Left cardiac atrium (tissue), 4 donors: ENCODE measurements around the gene FARP2. TPM values are rescaled to one million over a fixed set of nuclear protein-coding genes. Genes with fewer than 3 reads are reported as not detected.
"Not testable (repeated sequence)": the region's sequence is repeated elsewhere in the genome, so short reads cannot be mapped to it uniquely, and the experiment has no call there.

Experiments used
- ATAC-seq, 2 donors: fragments of 200-7000 bp; cut with Tn5 transposase; one replicate each; pipeline ENCODE4 v1.9.1; 2020; ENCODE audit warnings: mild to moderate bottlenecking in 2 of 2, moderate library complexity in 2 of 2
- DNase-seq: peaks from one replicate; pipeline ENCODE4 v3.0.0-alpha.2; 2020
- intact Hi-C, 2 donors: fragments of 100-400 bp; cut with DNase I; formaldehyde crosslinking; loops; one replicate each; pipeline versions ENCODE4 v1.14.1 to v1.15.1; 2022 to 2023
- total RNA-seq, 2 donors: library from RNA; stranded (reverse); fragmentation: NEBNext Ultra II Directional; extraction: Animal tissue kit (Norgen Biotek cat#: 25700); gene quantifications; one replicate each; pipeline ENCODE4 v1.2.1, GENCODE V29; 2021
- donor health status: DM: no; HTN: yes; CAD: no.
- donor health status: DM: no; HTN: yes; CAD: no; lungs with severe emphysema.
- donor health status: DM: yes; HTN: yes; CAD: no.
- donor health status: Dilated cardiomyopathy.

The FARP2 gene
- total RNA-seq, 2 donors from 2014 or later = 18.1 to 28.3 TPM

- ATAC-seq (peak in 1 of 2 donors; percentile 44), DNase-seq (no peak)
- intact Hi-C loops = no loop called here
These were observed 36.0 kb downstream of the FARP2 start for GRCh38 chr2:241391892-241392665.

GRCh38 chr2:241392753-241393152 is 36.7 kb downstream of the FARP2 start:
- DNase-seq, ATAC-seq, intact Hi-C loops: not testable (repeated sequence)

- ATAC-seq (no peak), DNase-seq (no peak)
- intact Hi-C loops = no loop called here
These were observed 37.6 kb downstream of the FARP2 start for GRCh38 chr2:241393524-241394196.

- DNase-seq, intact Hi-C loops, ATAC-seq: not testable (repeated sequence)
These were observed 40.7 kb downstream of the FARP2 start for GRCh38 chr2:241396809-241397208.

- intact Hi-C loops = no loop called here
- DNase-seq (no peak), ATAC-seq (no peak)
These were observed 44.1 kb downstream of the FARP2 start for GRCh38 chr2:241399941-241400922.

GRCh38 chr2:241408849-241409248 is 52.8 kb downstream of the FARP2 start:
- intact Hi-C loops = no loop called here
- DNase-seq (no peak), ATAC-seq (no peak)

GRCh38 chr2:241410739-241411176 is 54.7 kb downstream of the FARP2 start:
- intact Hi-C loops = no loop called here
- ATAC-seq = peak in 1 of 2 donors; percentile 29
- no peak for DNase-seq

- ATAC-seq (peak in 1 of 2 donors; percentile 32), DNase-seq (no peak)
- intact Hi-C loops = no loop called here
These were observed 56.1 kb downstream of the FARP2 start for GRCh38 chr2:241412144-241412543.

- ATAC-seq, intact Hi-C loops, DNase-seq: not testable (repeated sequence)
These were observed 57.4 kb downstream of the FARP2 start for GRCh38 chr2:241413501-241413900.

GRCh38 chr2:241413929-241414580 is 58.0 kb downstream of the FARP2 start:
- DNase-seq (no peak), ATAC-seq (no peak)
- intact Hi-C loops = no loop called here

GRCh38 chr2:241415196-241415595 is 59.1 kb downstream of the FARP2 start:
- no peak for ATAC-seq
- no peak for DNase-seq
- intact Hi-C loops = no loop called here

GRCh38 chr2:241417626-241418025 is 61.5 kb downstream of the FARP2 start:
- intact Hi-C loops = no loop called here
- ATAC-seq (no peak), DNase-seq (no peak)

- ATAC-seq (no peak), DNase-seq (no peak)
- intact Hi-C loops = no loop called here
These were observed 65.2 kb downstream of the FARP2 start for GRCh38 chr2:241421330-241421729.

- ATAC-seq, DNase-seq, intact Hi-C loops: not testable (repeated sequence)
These were observed 65.9 kb downstream of the FARP2 start for GRCh38 chr2:241421942-241422341.

GRCh38 chr2:241422350-241422749 is 66.3 kb downstream of the FARP2 start:
- intact Hi-C loops = no loop called here
- ATAC-seq (no peak), DNase-seq (no peak)

GRCh38 chr2:241423489-241423888 is 67.4 kb downstream of the FARP2 start:
- intact Hi-C loops, ATAC-seq, DNase-seq: not testable (repeated sequence)

- DNase-seq (no peak), ATAC-seq (no peak)
- intact Hi-C loops = no loop called here
These were observed 69.3 kb downstream of the FARP2 start for GRCh38 chr2:241425368-241425767.

GRCh38 chr2:241430178-241430577 is 74.1 kb downstream of the FARP2 start:
- intact Hi-C loops = no loop called here
- no peak for DNase-seq
- no peak for ATAC-seq
